Testis (tissue), 3 donors: ENCODE measurements around the gene SYNGR2. TPM values are rescaled to one million over a fixed set of nuclear protein-coding genes. Genes with fewer than 3 reads are reported as not detected.
A peak's percentile ranks its signal among the peaks of the same experiment; 100 is the strongest.
"Not testable (repeated sequence)": the region's sequence is repeated elsewhere in the genome, so short reads cannot be mapped to it uniquely, and the experiment has no call there.

Source experiments
- DNase-seq: peaks from one replicate; pipeline ENCODE4 v3.0.0-alpha.2; 2019
- H3K27ac ChIP-seq, 2 donors: fragments of 200-600 bp; sonication (generic); one replicate each; pipeline ENCODE4 v1.5.1; 2019
- H3K27me3 ChIP-seq: fragments of 200-600 bp; sonication (generic); one replicate; pipeline ENCODE4 v1.5.1; 2019
- H3K36me3 ChIP-seq: fragments of 200-600 bp; sonication (generic); one replicate; pipeline ENCODE4 v1.5.1; 2017; ENCODE audit warnings: low read depth; ENCODE audit errors: missing control alignments
- H3K4me1 ChIP-seq: fragments of 200-600 bp; sonication (generic); one replicate; pipeline ENCODE4 v1.5.1; 2019
- H3K4me3 ChIP-seq, 2 donors: fragments of 200-600 bp; sonication (generic); one replicate each; pipeline ENCODE4 v1.5.1; 2017 to 2019
- H3K9me3 ChIP-seq: fragments of 200-600 bp; sonication (generic); one replicate; pipeline ENCODE4 v1.5.1; 2017
- POLR2A ChIP-seq: fragments of 450-650 bp; IDR thresholded peaks from one replicate; pipeline ENCODE4 v1.6.1; 2017; ENCODE audit warnings: antibody characterized with exemption, mild to moderate bottlenecking, moderate library complexity
- WGBS, 2 donors: methylation state at CpG; one replicate each; pipeline ENCODE4 v1.1.5; 2018; 5-methylcytosine and 5-hydroxymethylcytosine counted together
- intact Hi-C: fragments of 100-400 bp; cut with DNase I; formaldehyde crosslinking; loops from one replicate; pipeline ENCODE4 v1.15.1; 2023; ENCODE audit warnings: low total_unique reads
- polyA plus RNA-seq: library from polyadenylated mRNA; stranded (reverse); fragments of 350-450 nt; fragmentation: Illumina TruSeq; extraction: RNeasy Lipid Tissue Mini Kit (QIAGEN cat#74804); gene quantifications from one replicate; pipeline ENCODE4 v1.2.3, GENCODE V29; 2014; ENCODE audit warnings: low read depth, low replicate concordance; ENCODE audit not compliant: insufficient read depth
- total RNA-seq, 2 donors: library from RNA; depleted of rRNA; stranded (reverse); fragments of >200 nt; gene quantifications; one replicate each; pipeline ENCODE4 v1.2.3, GENCODE V29; 2016
- TF ChIP-seq, protein P1 (sequence below), 3 experiments: fragments of 450-650 bp in 2 of 3; fragments of 200-600 bp in 1 of 3; sonication (generic) in 1 of 3; IDR thresholded peaks; one replicate each; pipeline ENCODE4 v1.5.1; 2016 to 2019; ENCODE audit warnings: antibody characterized with exemption in 3 of 3, mild to moderate bottlenecking in 2 of 3, moderate library complexity in 1 of 3

SYNGR2 gene
- total and polyA plus RNA-seq, 3 donors from 2014 or later = 63.7 to 70.6 (median 68.7) TPM

- WGBS, 2 donors = 10 to 60% methylated on average over 1 to 28 of the region's 38 CpGs
- DNase-seq = peak; percentile 82
- TF ChIP-seq, protein P1, sequence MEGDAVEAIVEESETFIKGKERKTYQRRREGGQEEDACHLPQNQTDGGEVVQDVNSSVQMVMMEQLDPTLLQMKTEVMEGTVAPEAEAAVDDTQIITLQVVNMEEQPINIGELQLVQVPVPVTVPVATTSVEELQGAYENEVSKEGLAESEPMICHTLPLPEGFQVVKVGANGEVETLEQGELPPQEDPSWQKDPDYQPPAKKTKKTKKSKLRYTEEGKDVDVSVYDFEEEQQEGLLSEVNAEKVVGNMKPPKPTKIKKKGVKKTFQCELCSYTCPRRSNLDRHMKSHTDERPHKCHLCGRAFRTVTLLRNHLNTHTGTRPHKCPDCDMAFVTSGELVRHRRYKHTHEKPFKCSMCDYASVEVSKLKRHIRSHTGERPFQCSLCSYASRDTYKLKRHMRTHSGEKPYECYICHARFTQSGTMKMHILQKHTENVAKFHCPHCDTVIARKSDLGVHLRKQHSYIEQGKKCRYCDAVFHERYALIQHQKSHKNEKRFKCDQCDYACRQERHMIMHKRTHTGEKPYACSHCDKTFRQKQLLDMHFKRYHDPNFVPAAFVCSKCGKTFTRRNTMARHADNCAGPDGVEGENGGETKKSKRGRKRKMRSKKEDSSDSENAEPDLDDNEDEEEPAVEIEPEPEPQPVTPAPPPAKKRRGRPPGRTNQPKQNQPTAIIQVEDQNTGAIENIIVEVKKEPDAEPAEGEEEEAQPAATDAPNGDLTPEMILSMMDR (IDR thresholded peaks at IDR 0.05) = no peak
- TF ChIP-seq POLR2A = no peak
- Histone ChIP-seq H3K9me3 (no peaks in the 10 kb centered on the region), H3K4me1 (peaks cover 32% of the 10 kb centered on the region), H3K36me3 (no peaks in the 10 kb centered on the region), H3K4me3 (peak overlapping the region; percentile 74 to 77), H3K27ac (peak overlapping the region; percentile 77 to 84), H3K27me3 (no peaks in the 10 kb centered on the region)
- intact Hi-C loops = no loop called here
Measured at GRCh38 chr17:78168903-78169793, 767 bp downstream of the SYNGR2 start.

DNA sequence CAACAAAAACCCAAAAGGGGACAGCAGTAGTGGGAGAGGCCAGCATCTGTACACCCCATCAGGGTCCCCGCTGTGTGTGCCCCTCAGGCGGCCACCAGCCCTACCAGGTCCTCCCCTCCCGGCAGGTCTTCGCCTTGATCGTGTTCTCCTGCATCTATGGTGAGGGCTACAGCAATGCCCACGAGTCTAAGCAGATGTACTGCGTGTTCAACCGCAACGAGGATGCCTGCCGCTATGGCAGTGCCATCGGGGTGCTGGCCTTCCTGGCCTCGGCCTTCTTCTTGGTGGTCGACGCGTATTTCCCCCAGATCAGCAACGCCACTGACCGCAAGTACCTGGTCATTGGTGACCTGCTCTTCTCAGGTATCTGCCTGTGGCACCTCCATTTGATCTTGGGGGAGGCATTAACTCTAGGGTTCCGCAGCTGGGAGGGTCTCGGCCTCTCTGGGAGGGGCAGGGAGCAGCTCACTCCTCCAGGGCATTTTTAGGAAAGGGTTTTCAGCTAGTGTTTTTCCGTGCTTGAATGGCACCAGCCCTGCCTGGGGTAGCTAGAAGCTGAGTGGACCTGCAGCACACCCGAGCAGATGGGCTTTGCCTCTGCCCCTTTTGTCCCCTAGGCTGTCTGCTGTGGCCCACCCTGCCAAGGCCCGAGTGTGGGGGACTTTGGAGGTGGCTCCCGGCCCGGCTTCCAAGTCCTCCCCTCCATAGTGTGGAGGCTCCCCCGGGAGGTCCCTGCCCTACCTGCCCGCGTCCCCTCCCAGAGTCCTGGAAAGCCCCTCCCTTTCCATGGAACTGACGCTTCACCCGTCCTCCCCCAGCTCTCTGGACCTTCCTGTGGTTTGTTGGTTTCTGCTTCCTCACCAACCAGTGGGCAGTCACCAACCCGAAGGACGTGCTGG lies 2.6 kb downstream of the SYNGR2 start:
- Histone ChIP-seq H3K9me3 (no peaks in the 10 kb centered on the region), H3K27me3 (no peaks in the 10 kb centered on the region), H3K27ac (no peak overlapping the region), H3K4me3 (no peak overlapping the region), H3K36me3 (no peaks in the 10 kb centered on the region), H3K4me1 (peaks cover 49% of the 10 kb centered on the region)
- DNase-seq = no peak
- 88 to 97% methylated on average over 19 to 31 of the region's 31 CpGs for WGBS, 2 donors
- TF ChIP-seq, protein P1 (IDR thresholded peaks at IDR 0.05) = no peak
- TF ChIP-seq POLR2A = no peak
- intact Hi-C loops = no loop called here

GRCh38 chr17:78171591-78172248 lies 3.3 kb downstream of the SYNGR2 start:
- H3K9me3 ChIP-seq, H3K4me3 ChIP-seq, DNase-seq, H3K36me3 ChIP-seq, intact Hi-C loops, H3K27me3 ChIP-seq: not testable (repeated sequence)
- peak overlapping the region; percentile 69 to 80 for H3K27ac ChIP-seq
- 91 to 94% methylated on average over 17 to 19 of the region's 19 CpGs for WGBS, 2 donors
- H3K4me1 ChIP-seq = peaks cover 55% of the 10 kb centered on the region

DNA sequence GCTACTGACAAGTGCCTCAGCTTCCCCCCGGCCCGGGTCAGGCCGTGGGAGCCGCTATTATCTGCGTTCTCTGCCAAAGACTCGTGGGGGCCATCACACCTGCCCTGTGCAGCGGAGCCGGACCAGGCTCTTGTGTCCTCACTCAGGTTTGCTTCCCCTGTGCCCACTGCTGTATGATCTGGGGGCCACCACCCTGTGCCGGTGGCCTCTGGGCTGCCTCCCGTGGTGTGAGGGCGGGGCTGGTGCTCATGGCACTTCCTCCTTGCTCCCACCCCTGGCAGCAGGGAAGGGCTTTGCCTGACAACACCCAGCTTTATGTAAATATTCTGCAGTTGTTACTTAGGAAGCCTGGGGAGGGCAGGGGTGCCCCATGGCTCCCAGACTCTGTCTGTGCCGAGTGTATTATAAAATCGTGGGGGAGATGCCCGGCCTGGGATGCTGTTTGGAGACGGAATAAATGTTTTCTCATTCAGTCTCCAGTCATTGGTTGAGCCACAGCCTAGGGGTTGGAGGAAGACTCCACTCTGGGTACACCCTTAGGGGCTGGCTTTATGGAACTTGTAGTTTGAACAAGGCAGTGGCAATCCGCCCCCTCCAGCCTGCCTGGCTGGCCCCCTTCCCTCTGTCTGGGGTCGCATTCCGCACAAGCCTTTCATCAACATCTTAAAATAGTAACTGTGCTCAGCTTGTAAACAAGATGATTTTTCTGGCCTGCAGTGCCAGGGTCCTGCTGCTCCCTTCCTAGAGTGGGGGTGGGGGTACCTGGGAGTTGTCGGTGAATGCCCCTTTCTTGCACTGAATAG lies 4.1 kb downstream of the SYNGR2 start:
- TF ChIP-seq, protein P1 (IDR thresholded peaks at IDR 0.05) = no peak
- Histone ChIP-seq H3K27ac (peak overlapping the region; percentile 69 to 80), H3K9me3 (no peaks in the 10 kb centered on the region), H3K4me3 (no peak overlapping the region), H3K36me3 (no peaks in the 10 kb centered on the region), H3K4me1 (peaks cover 58% of the 10 kb centered on the region), H3K27me3 (no peaks in the 10 kb centered on the region)
- WGBS, 2 donors = 46 to 60% methylated on average over 10 to 19 of the region's 19 CpGs
- intact Hi-C loops = no loop called here
- DNase-seq = peak; percentile 39
